GM23338 (cell line): ENCODE data around the gene CFAP141. TPM values are rescaled to one million over a fixed set of nuclear protein-coding genes. Genes with fewer than 3 reads are reported as not detected.

Source experiments
- ATAC-seq: fragments of 200-7000 bp; cut with Tn5 transposase; 3 replicates; pipeline ENCODE4 v1.9.1; 2020
- DNase-seq: peaks from one replicate; pipeline ENCODE4 v3.0.0-alpha.2; 2015; ENCODE audit warnings: low spot score
- H2AFZ ChIP-seq: fragments of 200-600 bp; sonication (generic); 2 replicates; pipeline ENCODE4 v1.8.0; 2016; ENCODE audit warnings: antibody characterized with exemption, mild to moderate bottlenecking, moderate library complexity
- H3F3A ChIP-seq: fragments of 200-600 bp; sonication (generic); replicated peaks from 2 replicates; pipeline ENCODE4 v1.8.0; 2017; ENCODE audit warnings: antibody characterized with exemption, mixed run types, low read depth
- H3K27ac ChIP-seq: fragments of 200-600 bp; sonication (generic); 2 replicates; pipeline ENCODE4 v1.6.1; 2016; ENCODE audit warnings: low read depth
- H3K27me3 ChIP-seq: fragments of 200-600 bp; sonication (generic); 2 replicates; pipeline ENCODE4 v1.8.0; 2016; ENCODE audit warnings: mild to moderate bottlenecking, mixed run types, moderate library complexity; ENCODE audit not compliant: insufficient read depth
- H3K36me3 ChIP-seq: fragments of 200-600 bp; sonication (generic); 2 replicates; pipeline ENCODE4 v1.8.0; 2016; ENCODE audit warnings: mild to moderate bottlenecking; ENCODE audit not compliant: insufficient read depth
- H3K4me1 ChIP-seq: fragments of 200-600 bp; sonication (generic); 2 replicates; pipeline ENCODE4 v1.8.0; 2016; ENCODE audit warnings: mild to moderate bottlenecking, moderate library complexity; ENCODE audit not compliant: insufficient read depth
- H3K4me2 ChIP-seq: fragments of 200-600 bp; sonication (generic); 2 replicates; pipeline ENCODE4 v1.7.1; 2017; ENCODE audit warnings: mixed run types
- H3K4me3 ChIP-seq: fragments of 200-600 bp; sonication (generic); 2 replicates; pipeline ENCODE4 v1.6.1; 2016; ENCODE audit warnings: mixed run types
- H3K79me2 ChIP-seq: fragments of 200-600 bp; sonication (generic); replicated peaks from 2 replicates; pipeline ENCODE4 v1.8.0; 2017; ENCODE audit warnings: mild to moderate bottlenecking; ENCODE audit not compliant: insufficient read depth
- H3K9me2 ChIP-seq: fragments of 200-600 bp; sonication (generic); 2 replicates; pipeline ENCODE4 v1.8.0; 2017; ENCODE audit not compliant: insufficient read depth
- H4K20me1 ChIP-seq: fragments of 200-600 bp; sonication (generic); replicated peaks from 2 replicates; pipeline ENCODE4 v1.8.0; 2017; ENCODE audit warnings: mild to moderate bottlenecking; ENCODE audit not compliant: insufficient read depth
- H3K27ac Mint-ChIP-seq: 2 replicates; pipeline ENCODE4 v1.8.0; 2020; ENCODE audit warnings: inconsistent platforms, mild to moderate bottlenecking, moderate library complexity, mixed read lengths
- H3K27me3 Mint-ChIP-seq: 3 replicates; pipeline ENCODE4 v1.8.0; 2022; ENCODE audit warnings: low read depth, mild to moderate bottlenecking, moderate library complexity, mixed read lengths, inconsistent platforms; ENCODE audit not compliant: insufficient read depth, poor library complexity
- H3K36me3 Mint-ChIP-seq: 3 replicates; pipeline ENCODE4 v1.8.0; 2021; ENCODE audit warnings: low read depth, mild to moderate bottlenecking, inconsistent platforms, moderate library complexity, mixed read lengths
- H3K4me1 Mint-ChIP-seq: 3 replicates; pipeline ENCODE4 v1.8.0; 2020; ENCODE audit warnings: mild to moderate bottlenecking, inconsistent platforms, mixed read lengths
- H3K4me3 Mint-ChIP-seq: 3 replicates; pipeline ENCODE4 v1.8.0; 2021; ENCODE audit warnings: moderate library complexity, mild to moderate bottlenecking, inconsistent platforms, mixed read lengths
- H3K9me3 Mint-ChIP-seq: 3 replicates; pipeline ENCODE4 v1.8.0; 2020; ENCODE audit warnings: moderate library complexity, mild to moderate bottlenecking, inconsistent platforms, mixed read lengths
- CREB1 ChIP-seq: fragments of 250-450 bp; sonication (Bioruptor Pico); IDR thresholded peaks from 2 replicates; pipeline ENCODE4 v1.5.0; 2020; ENCODE audit warnings: low read depth, mild to moderate bottlenecking, moderate library complexity
- CTCF ChIP-seq, 2 experiments: fragments of 200-600 bp in 1 of 2; sonication (generic) in 1 of 2; conservative IDR thresholded peaks; 2 replicates each; pipeline versions ENCODE4 v1.5.1 to v1.6.1; 2016 to 2017; ENCODE audit warnings: antibody characterized with exemption in 2 of 2, low read depth in 2 of 2, mild to moderate bottlenecking in 2 of 2, moderate library complexity in 1 of 2
- ETS1 ChIP-seq: IDR thresholded peaks from 2 replicates; pipeline ENCODE4 v1.6.1; 2016; ENCODE audit warnings: antibody characterized with exemption
- EZH2phosphoT487 ChIP-seq: fragments of 200-600 bp; sonication (generic); IDR thresholded peaks from one replicate; pipeline ENCODE4 v1.8.1; 2018; ENCODE audit warnings: antibody characterized with exemption; ENCODE audit not compliant: unreplicated experiment
- JUNB ChIP-seq: IDR thresholded peaks from one replicate; pipeline ENCODE4 v1.6.1; 2016; ENCODE audit warnings: antibody characterized with exemption; ENCODE audit not compliant: unreplicated experiment
- ZNF462 ChIP-seq: fragments of 250-450 bp; sonication (Bioruptor Pico); IDR thresholded peaks from 2 replicates; pipeline ENCODE4 v1.5.0; 2020; ENCODE audit warnings: mild to moderate bottlenecking, moderate library complexity
- polyA plus RNA-seq: library from polyadenylated mRNA; unstranded; fragments of >200 nt; fragmentation: Nextera tagmentation; extraction: Ambion mirVana; gene quantifications from 2 replicates; pipeline ENCODE4 v1.2.1, GENCODE V29; 2016
- total RNA-seq: library from RNA; depleted of rRNA; stranded (reverse); fragments of >200 nt; shearing (Covaris generic); gene quantifications from 2 replicates; pipeline ENCODE4 v1.2.3, GENCODE V29; 2014

The CFAP141 gene
- total and polyA plus RNA-seq, 2 experiments from 2014 or later = not detected

- DNase-seq (no peak), ATAC-seq (no peak)
- H3K36me3 ChIP-seq = no peaks in the 10 kb centered on the region
- Mint-ChIP-seq H3K4me3 (no peak overlapping the region), H3K9me3 (no peaks in the 10 kb centered on the region; the same call in 2 of the 3 replicates), H3K27me3 (peaks cover 13% of the 10 kb centered on the region), H3K27ac (no peak overlapping the region), H3K36me3 (no peaks in the 10 kb centered on the region), H3K4me1 (peaks cover 33% of the 10 kb centered on the region)
- TF ChIP-seq ETS1 (no peak), EZH2phosphoT487 (no peak), CREB1 (CRISPR knock-in tag) (no peak), CTCF (conservative IDR thresholded peaks at IDR 0.05; ENCODE audit: low read depth in 2 of 2) (no peak)
- no peak overlapping the region for H3K4me3 ChIP-seq
- no peaks in the 10 kb centered on the region for H3K9me2 ChIP-seq
- H3F3A ChIP-seq = 0 out of 2 replicates have a peak, but pooled peaks cover 12% of the 10 kb centered on the region
- no peak overlapping the region for H3K4me2 ChIP-seq
- H2AFZ ChIP-seq = no peak overlapping the region
- H3K4me1 ChIP-seq = peaks cover 22% of the 10 kb centered on the region
- H3K27me3 ChIP-seq = no peaks in the 10 kb centered on the region
- no peaks in the 10 kb centered on the region for H3K79me2 ChIP-seq
- no peak overlapping the region for H3K27ac ChIP-seq
- no peaks in the 10 kb centered on the region for H4K20me1 ChIP-seq
These were observed 15.6 kb downstream of the CFAP141 start for GRCh38 chr1:154190550-154190949.

- Histone ChIP-seq H4K20me1 (peaks cover 2% of the 10 kb centered on the region; the same call in 1 of the 2 replicates), H3K27me3 (no peaks in the 10 kb centered on the region), H3K36me3 (no peaks in the 10 kb centered on the region), H3K79me2 (peaks cover 10% of the 10 kb centered on the region), H3K27ac (peak overlapping the region; percentile 93), H3K4me3 (peak overlapping the region; percentile 42), H3F3A (peaks cover 12% of the 10 kb centered on the region), H3K4me2 (peak overlapping the region; percentile 73), H2AFZ (no peak overlapping the region), H3K4me1 (peaks cover 23% of the 10 kb centered on the region), H3K9me2 (no peaks in the 10 kb centered on the region)
- ATAC-seq (peak; percentile 11), DNase-seq (peak; percentile 72)
- TF ChIP-seq ZNF462 (CRISPR knock-in tag) (peak; percentile 62), JUNB (no peak)
- H3K36me3 Mint-ChIP-seq = peaks cover 7% of the 10 kb centered on the region; the same call in 2 of the 3 replicates
- peak overlapping the region; percentile 97 for H3K27ac Mint-ChIP-seq
- peaks cover 35% of the 10 kb centered on the region for H3K4me1 Mint-ChIP-seq
- H3K27me3 Mint-ChIP-seq = peaks cover 10% of the 10 kb centered on the region
- H3K4me3 Mint-ChIP-seq = peak overlapping the region; percentile 53
- peaks cover 4% of the 10 kb centered on the region; the same call in 1 of the 3 replicates for H3K9me3 Mint-ChIP-seq
These were observed 19.2 kb downstream of the CFAP141 start for GRCh38 chr1:154186852-154187501.
